Fibroblast of the aortic adventitia (primary cell): Measurements from ENCODE around the gene RAG2. TPM values are rescaled to one million over a fixed set of nuclear protein-coding genes. Genes with fewer than 3 reads are reported as not detected.

Experiments used
- DNase-seq: peaks from one replicate; pipeline ENCODE4 v3.0.0-alpha.2; 2010; ENCODE audit warnings: low read depth
- H3K4me3 ChIP-seq: 2 replicates; pipeline ENCODE4 v1.5.1; 2011; ENCODE audit warnings: low read depth, mild to moderate bottlenecking, control low read depth, low read length, moderate library complexity
- total RNA-seq: library from RNA; depleted of rRNA; stranded (reverse); fragments of >200 nt; gene quantifications from 2 replicates; pipeline ENCODE4 v1.2.3, GENCODE V29; 2012; ENCODE audit warnings: low replicate concordance
- TF ChIP-seq, protein P1 (sequence below): IDR thresholded peaks from 2 replicates; pipeline ENCODE4 v1.5.1; 2011; ENCODE audit warnings: mild to moderate bottlenecking, low read length, control low read depth, inconsistent platforms; ENCODE audit not compliant: insufficient read depth

Gene RAG2
- total RNA-seq, 1 donor: not detected

DNA sequence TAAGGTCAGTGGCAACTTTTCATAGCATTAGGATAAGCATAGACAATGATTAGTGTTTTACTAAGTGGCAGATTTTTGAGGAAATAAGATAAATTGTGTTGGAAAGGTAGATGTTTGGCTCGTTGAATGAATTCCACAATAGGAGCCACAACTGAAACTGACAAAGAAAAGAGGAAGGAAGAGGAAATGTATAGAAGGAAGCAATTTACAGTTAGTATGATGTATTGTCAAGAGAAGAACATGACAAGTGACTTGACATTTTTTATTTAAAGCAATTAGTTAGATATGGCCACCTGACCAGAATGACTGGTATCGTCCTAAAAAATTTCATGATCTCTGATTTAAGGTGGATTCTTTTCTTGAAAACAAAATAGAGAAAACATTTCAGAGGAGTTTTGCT lies 3.1 kb upstream of the RAG2 start:
- DNase-seq: no peak
- no peak overlapping the region for H3K4me3 ChIP-seq
- TF ChIP-seq, protein P1, sequence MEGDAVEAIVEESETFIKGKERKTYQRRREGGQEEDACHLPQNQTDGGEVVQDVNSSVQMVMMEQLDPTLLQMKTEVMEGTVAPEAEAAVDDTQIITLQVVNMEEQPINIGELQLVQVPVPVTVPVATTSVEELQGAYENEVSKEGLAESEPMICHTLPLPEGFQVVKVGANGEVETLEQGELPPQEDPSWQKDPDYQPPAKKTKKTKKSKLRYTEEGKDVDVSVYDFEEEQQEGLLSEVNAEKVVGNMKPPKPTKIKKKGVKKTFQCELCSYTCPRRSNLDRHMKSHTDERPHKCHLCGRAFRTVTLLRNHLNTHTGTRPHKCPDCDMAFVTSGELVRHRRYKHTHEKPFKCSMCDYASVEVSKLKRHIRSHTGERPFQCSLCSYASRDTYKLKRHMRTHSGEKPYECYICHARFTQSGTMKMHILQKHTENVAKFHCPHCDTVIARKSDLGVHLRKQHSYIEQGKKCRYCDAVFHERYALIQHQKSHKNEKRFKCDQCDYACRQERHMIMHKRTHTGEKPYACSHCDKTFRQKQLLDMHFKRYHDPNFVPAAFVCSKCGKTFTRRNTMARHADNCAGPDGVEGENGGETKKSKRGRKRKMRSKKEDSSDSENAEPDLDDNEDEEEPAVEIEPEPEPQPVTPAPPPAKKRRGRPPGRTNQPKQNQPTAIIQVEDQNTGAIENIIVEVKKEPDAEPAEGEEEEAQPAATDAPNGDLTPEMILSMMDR: no peak

DNA sequence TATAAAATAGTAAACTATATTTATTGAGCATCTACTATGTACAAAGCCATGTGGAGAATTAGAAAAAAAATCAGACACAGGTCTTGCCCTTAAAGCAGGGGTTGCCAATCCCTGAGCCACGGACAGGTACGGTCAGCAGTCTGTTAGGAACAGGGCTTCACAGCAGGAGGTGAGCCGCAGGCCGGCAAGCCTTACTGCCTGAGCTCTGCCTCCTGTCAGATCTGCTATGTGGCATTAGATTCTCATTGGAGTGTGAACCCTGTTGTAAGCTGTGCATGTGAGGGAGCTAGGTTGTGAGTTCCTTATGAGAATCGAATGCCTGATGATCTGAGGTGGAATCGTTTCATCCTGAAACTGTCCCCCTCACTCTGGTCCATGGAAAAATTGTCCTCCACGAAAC lies 2.1 kb upstream of the RAG2 start:
- H3K4me3 ChIP-seq: no peak overlapping the region
- DNase-seq: no peak
- TF ChIP-seq, protein P1: no peak

DNA sequence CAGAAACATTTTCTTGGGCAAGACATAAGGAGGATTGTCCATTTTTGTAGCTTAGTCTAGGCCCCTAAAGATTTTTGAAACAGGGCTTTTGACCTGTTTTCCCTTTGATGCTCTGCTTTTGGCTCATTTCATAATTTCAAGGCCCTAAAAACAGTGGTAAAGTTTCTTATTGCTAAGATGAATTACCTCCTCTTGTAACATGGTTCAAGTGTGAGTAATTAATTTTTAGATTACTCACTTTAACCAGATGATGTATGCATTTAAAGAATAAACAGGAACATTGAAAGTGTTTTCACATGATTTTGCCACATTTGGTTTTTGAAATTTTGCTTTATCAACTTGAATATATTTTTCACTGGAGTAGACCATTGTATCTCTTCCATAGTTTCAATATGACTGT lies 1.2 kb downstream of the RAG2 start:
- DNase-seq: no peak
- no peak overlapping the region for H3K4me3 ChIP-seq
- TF ChIP-seq, protein P1: no peak

DNA sequence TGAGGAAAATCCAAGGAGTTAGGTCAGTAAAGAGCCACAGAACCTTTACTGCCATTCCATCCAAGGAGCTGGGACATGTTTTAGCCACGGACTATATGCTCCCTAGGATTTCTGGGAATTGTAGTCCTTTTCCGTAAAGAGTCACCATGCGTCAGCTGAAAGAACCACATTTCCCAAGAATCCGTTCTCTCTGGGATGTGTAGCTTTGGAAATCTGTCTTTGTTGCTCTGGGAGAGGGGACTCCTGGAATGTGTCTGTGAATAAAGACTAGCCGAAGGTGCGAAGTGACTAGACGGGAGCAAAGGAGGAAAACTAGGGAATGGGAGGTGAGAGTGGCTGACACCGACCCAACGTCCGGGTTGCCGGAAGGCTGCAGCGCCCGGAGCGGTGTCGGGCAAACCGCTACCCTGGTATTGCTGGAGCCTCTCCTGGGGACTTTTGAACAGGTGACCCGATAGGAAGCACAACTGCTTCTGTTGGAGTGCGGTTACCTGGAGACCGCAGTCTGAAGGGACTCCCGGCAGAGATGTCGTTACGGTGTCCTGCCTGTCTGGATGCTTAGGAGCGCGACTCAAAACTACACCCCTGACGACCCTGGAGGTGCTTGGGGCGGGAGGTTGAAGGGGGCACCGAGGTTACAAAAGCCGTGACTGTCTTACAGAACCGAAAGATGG lies 3.6 kb downstream of the RAG2 start, which contains the start of gene IFTAP:
TSS of gene IFTAP (plus strand) at position 187 of the 674 bp plus-strand sequence. CDS start 15,602 bp downstream, outside the sequence.
- TF ChIP-seq, protein P1: no peak
- peak within 1 kb of the TSS; percentile 94 for H3K4me3 ChIP-seq
- peak; percentile 94 for DNase-seq

DNA sequence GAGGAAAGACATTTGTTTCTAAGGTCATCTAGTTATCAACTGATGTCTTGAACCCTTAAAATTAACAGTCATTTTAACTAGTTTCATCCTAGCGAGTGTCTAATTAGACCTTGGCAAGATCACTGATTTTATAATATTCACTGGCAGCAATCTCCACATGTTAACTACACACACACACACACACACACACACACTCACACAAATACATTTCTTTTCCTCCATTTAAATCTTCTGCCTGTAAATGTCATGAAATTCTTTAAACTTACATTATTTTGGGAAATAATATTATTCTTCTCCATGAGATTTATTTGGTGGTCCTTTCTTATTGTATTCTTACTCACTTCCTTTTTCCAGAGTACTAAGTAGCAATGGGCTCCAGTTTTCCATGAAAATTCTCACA lies 6.6 kb downstream of the RAG2 start:
- no peak overlapping the region for H3K4me3 ChIP-seq
- DNase-seq: no peak

DNA sequence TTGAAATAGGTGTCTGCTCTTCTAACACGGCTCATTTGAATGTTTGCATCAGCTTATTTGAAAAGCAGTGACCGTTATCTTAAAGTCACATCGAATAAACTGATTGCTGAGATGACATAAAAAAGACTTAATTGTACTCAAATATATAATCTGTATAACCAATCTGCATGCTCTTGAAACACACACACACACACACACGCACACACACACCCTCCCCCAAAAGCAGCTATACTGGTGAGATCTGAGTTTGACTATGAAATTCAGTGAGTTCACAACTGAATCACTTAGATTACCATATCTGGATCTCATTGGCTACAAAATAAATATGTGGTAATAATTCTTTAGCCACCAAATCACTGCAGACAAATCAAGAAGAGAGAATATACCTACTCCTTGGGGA lies 7.5 kb downstream of the RAG2 start:
- TF ChIP-seq, protein P1: no peak
- H3K4me3 ChIP-seq: no peak overlapping the region
- DNase-seq: no peak

More for the DNA sequence above, 6.6 kb downstream of the RAG2 start:
- TF ChIP-seq, protein P1: no peak

DNA sequence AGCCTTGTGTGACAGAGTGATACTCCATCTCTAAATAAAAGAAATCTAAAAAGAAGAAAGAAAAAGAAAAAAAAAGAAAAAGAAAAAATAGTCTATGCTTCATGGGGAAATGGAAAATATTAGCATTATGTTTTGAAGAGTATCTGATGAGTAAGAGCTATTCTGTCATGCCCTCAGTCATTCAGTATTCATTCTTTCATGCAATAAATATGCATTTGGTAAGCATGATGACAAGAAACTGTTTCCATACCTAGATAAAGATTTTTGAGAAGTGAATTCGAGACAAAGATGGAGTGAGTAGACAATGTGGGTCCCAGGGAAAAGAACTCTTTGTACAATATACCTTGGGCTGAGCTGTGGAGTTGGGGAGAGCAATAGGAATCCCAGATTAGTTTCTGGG lies 9.9 kb downstream of the RAG2 start:
- TF ChIP-seq, protein P1: no peak
- no peak overlapping the region for H3K4me3 ChIP-seq
- DNase-seq: no peak
